HG03457 (cell line): Measurements from ENCODE around the gene GNG12.
"Not testable (repeated sequence)": the region's sequence is repeated elsewhere in the genome, so short reads cannot be mapped to it uniquely, and the experiment has no call there.

Source experiments
- ATAC-seq: cut with Tn5 transposase; IDR thresholded peaks from one replicate; pipeline ENCODE4 v1.9.1; 2021; ENCODE audit warnings: moderate number of reproducible peaks; ENCODE audit not compliant: unreplicated experiment

GNG12 gene

GRCh38 chr1:67685558-67686266 is 147.6 kb downstream of the GNG12 start:
- ATAC-seq, result peak; percentile 5

GRCh38 chr1:67685067-67685557 is 148.2 kb downstream of the GNG12 start, which contains the start of gene GADD45A:
Gene GADD45A (plus strand): TSS chr1:67685201. CDS start chr1:67685495, 294 bp downstream.
- ATAC-seq, result peak; percentile 76

GRCh38 chr1:67684526-67685066 is 148.7 kb downstream of the GNG12 start:
- no peak for ATAC-seq

- no peak for ATAC-seq
Observed at GRCh38 chr1:67683766-67684525, 149.3 kb downstream of the GNG12 start.

- no peak for ATAC-seq
Observed at GRCh38 chr1:67683316-67683715, 150.0 kb downstream of the GNG12 start.

GRCh38 chr1:67682659-67683197 is 150.5 kb downstream of the GNG12 start:
- ATAC-seq, result no peak

- ATAC-seq, result no peak
Observed at GRCh38 chr1:67680486-67680885, 152.8 kb downstream of the GNG12 start.

- ATAC-seq, result no peak
Observed at GRCh38 chr1:67679691-67680090, 153.6 kb downstream of the GNG12 start.

GRCh38 chr1:67677930-67678329 is 155.3 kb downstream of the GNG12 start:
- ATAC-seq, result no peak

- ATAC-seq, result no peak
Observed at GRCh38 chr1:67677408-67677807, 155.9 kb downstream of the GNG12 start.

GRCh38 chr1:67676946-67677345 is 156.3 kb downstream of the GNG12 start:
- ATAC-seq, result no peak

GRCh38 chr1:67676287-67676686 is 157.0 kb downstream of the GNG12 start:
- no peak for ATAC-seq

- no peak for ATAC-seq
Observed at GRCh38 chr1:67675800-67676199, 157.5 kb downstream of the GNG12 start.

GRCh38 chr1:67674260-67675011 is 158.8 kb downstream of the GNG12 start:
- ATAC-seq, result no peak

- ATAC-seq, result no peak
Observed at GRCh38 chr1:67673468-67674201, 159.6 kb downstream of the GNG12 start.

GRCh38 chr1:67672260-67672803 is 160.9 kb downstream of the GNG12 start:
- no peak for ATAC-seq

- ATAC-seq, result no peak
Observed at GRCh38 chr1:67668660-67669059, 164.6 kb downstream of the GNG12 start.

- no peak for ATAC-seq
Observed at GRCh38 chr1:67666636-67667035, 166.6 kb downstream of the GNG12 start.

GRCh38 chr1:67665307-67665706 is 168.0 kb downstream of the GNG12 start:
- ATAC-seq, result not testable (repeated sequence)

- no peak for ATAC-seq
Observed at GRCh38 chr1:67664048-67664447, 169.2 kb downstream of the GNG12 start.
